HepG2 (cell line): Measurements from ENCODE around the gene TOMM22. TPM values are rescaled to one million over a fixed set of nuclear protein-coding genes. Genes with fewer than 3 reads are reported as not detected.

Source experiments
- ATAC-seq: fragments of 200-7000 bp; cut with Tn5 transposase; 3 replicates; pipeline ENCODE4 v1.9.1; 2020; ENCODE audit warnings: mild to moderate bottlenecking, moderate library complexity
- BruUV-seq: library from RNA; stranded (reverse); fragments of 400-500 nt; replicated peaks from 2 replicates; lab custom pipeline; 2021; lab: Mats Ljungman, UMichigan
- CTCF ChIA-PET: fragments of 300-600 bp; formaldehyde crosslinking; extraction: SDS; loops from one replicate; lab custom pipeline; 2021; ENCODE audit warnings: low total read pairs, inconsistent platforms, low intra/inter-chr PET ratio; lab: Yijun Ruan, JAX
- POLR2A ChIA-PET: fragments of 350-600 bp; sonication (Branson Sonifier 250); formaldehyde crosslinking; loops from one replicate; lab custom pipeline; 2020; ENCODE audit warnings: antibody characterized with exemption, inconsistent platforms; lab: Yijun Ruan, JAX
- DNase-seq: peaks from one replicate; pipeline ENCODE4 v3.0.0-alpha.2; 2015; ENCODE audit warnings: low spot score
- FAIRE-seq: peaks from 3 replicates; lab custom pipeline; 2011; peaks lifted over from hg19 to GRCh38; lab: Jason Lieb, UNC
- H2AFZ ChIP-seq: one replicate; pipeline ENCODE4 v1.6.1; 2011; ENCODE audit warnings: low read length, inconsistent platforms
- H3K27ac ChIP-seq: fragments of 300-600 bp; 3 replicates; pipeline ENCODE4 v1.8.0; 2011; ENCODE audit warnings: mixed run types, mild to moderate bottlenecking, mixed read lengths, low read length, inconsistent platforms; ENCODE audit not compliant: insufficient read depth; ENCODE audit errors: extremely low read length
- H3K27me3 ChIP-seq, 2 experiments: fragments of 200-600 bp in 1 of 2; 2 replicates in 1 of 2; 3 replicates in 1 of 2; pipeline versions ENCODE4 v1.6.0 to v1.8.0; 2011; ENCODE audit warnings: low read length in 2 of 2, mild to moderate bottlenecking in 2 of 2, moderate library complexity in 2 of 2, inconsistent platforms in 1 of 2; ENCODE audit not compliant: insufficient read depth in 2 of 2, control insufficient read depth in 1 of 2
- H3K36me3 ChIP-seq, 2 experiments: fragments of 200-600 bp in 1 of 2; replicated peaks in 1 of 2; 2 replicates in 1 of 2; 3 replicates in 1 of 2; pipeline versions ENCODE4 v1.5.1 to v1.8.0; 2011; ENCODE audit warnings: low read length in 2 of 2, inconsistent platforms in 1 of 2; ENCODE audit not compliant: insufficient read depth in 2 of 2, control insufficient read depth in 1 of 2
- H3K4me1 ChIP-seq: 2 replicates; pipeline ENCODE4 v1.5.1; 2012; ENCODE audit warnings: low read length, inconsistent platforms; ENCODE audit not compliant: insufficient read depth
- H3K4me2 ChIP-seq: 2 replicates; pipeline ENCODE4 v1.6.0; 2011; ENCODE audit warnings: low read depth, low read length, inconsistent platforms
- H3K4me3 ChIP-seq, 3 experiments: fragments of 200-600 bp in 1 of 3; sonication (generic), shearing (Covaris generic) in 1 of 3; replicated peaks in 1 of 3; 2 replicates each; pipeline ENCODE4 v1.5.1; 2011 to 2016; ENCODE audit warnings: low read length in 3 of 3, inconsistent platforms in 2 of 3, low read depth in 2 of 3, mild to moderate bottlenecking in 2 of 3, control low read depth in 1 of 3, mixed read lengths in 1 of 3; ENCODE audit not compliant: insufficient read depth in 1 of 3
- H3K79me2 ChIP-seq: one replicate; pipeline ENCODE4 v1.6.1; 2011; ENCODE audit warnings: low read length, inconsistent platforms; ENCODE audit not compliant: insufficient read depth
- H3K9ac ChIP-seq: 2 replicates; pipeline ENCODE4 v1.6.0; 2011; ENCODE audit warnings: mild to moderate bottlenecking, low read depth, low read length, inconsistent platforms; ENCODE audit not compliant: insufficient read depth
- H3K9me3 ChIP-seq: 2 replicates; pipeline ENCODE4 v1.5.1; 2012; ENCODE audit warnings: mild to moderate bottlenecking, low read length
- H4K20me1 ChIP-seq: 2 replicates; pipeline ENCODE4 v1.6.0; 2011; ENCODE audit warnings: inconsistent platforms, mild to moderate bottlenecking, low read length, moderate library complexity; ENCODE audit not compliant: insufficient read depth
- ASH2L ChIP-seq: fragments of 300-600, 200-600 bp; sonication (generic); IDR thresholded peaks from 2 replicates; pipeline ENCODE4 v1.7.0; 2017; ENCODE audit warnings: low read depth, mild to moderate bottlenecking, moderate library complexity, mixed read lengths, low read length; ENCODE audit not compliant: insufficient read length
- EP300 ChIP-seq, 3 experiments: sonication (generic) in 1 of 3; formaldehyde crosslinking in 1 of 3; IDR thresholded peaks; 2 replicates each; pipeline versions ENCODE4 v1.5.1 to v1.6.1; 2011 to 2020; ENCODE audit warnings: low read depth in 2 of 3, low read length in 2 of 3, borderline replicate concordance in 1 of 3, improper control_type of control experiment in 1 of 3, mild to moderate bottlenecking in 1 of 3, missing genetic modification reagents in 1 of 3, moderate library complexity in 1 of 3
- NR2F2 ChIP-seq: IDR thresholded peaks from 2 replicates; pipeline ENCODE4 v1.6.1; 2012; ENCODE audit warnings: low read depth, inconsistent platforms, borderline replicate concordance
- NR2F6 ChIP-seq, 2 experiments: IDR thresholded peaks; 2 replicates each; pipeline ENCODE4 v1.6.1; 2016; ENCODE audit warnings: antibody characterized with exemption in 1 of 2, mild to moderate bottlenecking in 1 of 2
- SOX13 ChIP-seq, 3 experiments: fragments of 450-650 bp in 1 of 3; sonication (generic) in 1 of 3; formaldehyde crosslinking in 1 of 3; IDR thresholded peaks in 2 of 3; conservative IDR thresholded peaks in 1 of 3; 2 replicates each; pipeline versions ENCODE4 v1.5.0 to v1.6.1; 2016 to 2020; ENCODE audit warnings: antibody characterized with exemption in 1 of 3, mild to moderate bottlenecking in 1 of 3, missing compliant biosample characterization in 1 of 3, missing genetic modification reagents in 1 of 3, moderate library complexity in 1 of 3
- SRSF1 ChIP-seq: fragments of 200-400 bp; formaldehyde crosslinking; optimal IDR thresholded peaks from 2 replicates; pipeline ENCODE3; 2017; ENCODE audit warnings: mild to moderate bottlenecking, low read depth, low read length, moderate library complexity
- TCF7 ChIP-seq: sonication (generic); IDR thresholded peaks from 2 replicates; pipeline ENCODE4 v1.6.1; 2016; ENCODE audit warnings: antibody characterized with exemption, low read depth
- ZBTB42 ChIP-seq: sonication (generic); formaldehyde crosslinking; IDR thresholded peaks from 2 replicates; pipeline ENCODE4 v1.5.0; 2020; ENCODE audit warnings: mild to moderate bottlenecking, missing genetic modification reagents
- WGBS: methylation state at CpG from one replicate; pipeline ENCODE4 v1.1.6; 2017; ENCODE audit warnings: low lambda C conversion rate; 5-methylcytosine and 5-hydroxymethylcytosine counted together
- in situ Hi-C: cut with HindIII; loops from 2 replicates; pipeline ENCODE4 v1.10.0; 2017; ENCODE audit warnings: low pct_unique_long_range_greater_than_20kb; ENCODE audit not compliant: extremely low pct_ligation_motif_present
- intact Hi-C: fragments of 100-400 bp; cut with micrococcal nuclease; formaldehyde crosslinking; loops from one replicate; pipeline ENCODE4 v1.10.0; 2022; ENCODE audit not compliant: unreplicated experiment
- polyA plus RNA-seq, 8 experiments: library from polyadenylated mRNA; depleted of rRNA in 3 of 8; stranded (reverse) in 7 of 8; unstranded in 1 of 8; fragments of >200 nt; fragmentation: Illumina TruSeq in 4 of 8; extraction: Trizol in 4 of 8; gene quantifications; 2 replicates each; pipeline versions ENCODE4 v1.2.1 to v1.2.3, GENCODE V29; 2011 to 2016; ENCODE audit warnings: low read depth in 4 of 8, missing spikeins in 1 of 8, mixed read lengths in 1 of 8; ENCODE audit not compliant: insufficient read depth in 1 of 8
- total RNA-seq, 5 experiments: library from RNA; depleted of rRNA; stranded (reverse); fragments of >200 nt; fragmentation: Illumina TruSeq; extraction: Trizol; gene quantifications; 2 replicates each; pipeline ENCODE4 v1.2.3, GENCODE V29; 2016; ENCODE audit warnings: low read depth in 1 of 5
- TF ChIP-seq, protein P1 (sequence below): sonication (generic); formaldehyde crosslinking; IDR thresholded peaks from 2 replicates; pipeline ENCODE4 v1.4.0; 2020; ENCODE audit warnings: missing genetic modification reagents
- TF ChIP-seq, protein P2 (sequence below), 2 experiments: sonication (generic) in 1 of 2; formaldehyde crosslinking in 1 of 2; IDR thresholded peaks; 2 replicates each; pipeline versions ENCODE4 v1.4.0 to v1.6.1; 2016 to 2020; ENCODE audit warnings: borderline replicate concordance in 1 of 2, low read depth in 1 of 2, mild to moderate bottlenecking in 1 of 2, missing genetic modification reagents in 1 of 2
- TF ChIP-seq, protein P3 (sequence below): sonication (generic); formaldehyde crosslinking; conservative IDR thresholded peaks from 2 replicates; pipeline ENCODE4 v1.4.0; 2020; ENCODE audit warnings: mild to moderate bottlenecking, missing genetic modification reagents, moderate library complexity

Gene TOMM22
- total and polyA plus RNA-seq, 2 of the 13 experiments (the other 11 are each of a cell fraction or from before 2014, with no cell fraction given) = 46.9 to 118 TPM

DNA sequence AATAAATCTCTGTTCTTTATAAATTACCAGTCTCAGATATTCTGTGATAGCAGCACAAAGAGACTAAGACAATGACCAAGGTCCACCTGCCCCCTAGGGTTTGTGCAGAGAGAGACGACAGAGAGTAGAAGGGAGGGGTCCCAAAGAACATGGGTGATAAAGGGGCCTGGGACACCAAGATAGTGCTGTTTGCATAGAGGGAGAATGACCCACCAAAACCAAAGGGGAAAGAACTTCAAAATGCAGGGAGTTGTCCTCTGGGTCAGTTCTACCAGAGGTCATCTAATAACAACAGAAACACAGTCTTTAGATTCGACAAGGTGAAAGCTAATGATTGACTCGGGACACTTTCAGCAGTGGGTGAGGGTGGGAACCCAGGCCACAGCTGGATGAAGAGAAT lies 49.2 kb upstream of the TOMM22 start:
- ATAC-seq (peak; percentile 60), FAIRE-seq (peak; percentile 72), DNase-seq (no peak)
- no peak overlapping the region for H2AFZ ChIP-seq
- POLR2A ChIA-PET = no interaction called here
- H3K27ac ChIP-seq = no peak overlapping the region
- no peaks in the 10 kb centered on the region for H3K27me3 ChIP-seq
- intact Hi-C loops (no loop called here), in situ Hi-C loops (no loop called here)
- H3K79me2 ChIP-seq = no peaks in the 10 kb centered on the region
- no peaks in the 10 kb centered on the region for H4K20me1 ChIP-seq
- BruUV-seq = no TSS peak
- H3K4me3 ChIP-seq = no peak overlapping the region
- WGBS = 5% methylated on average over 3 of the region's 3 CpGs
- CTCF ChIA-PET = no interaction called here
- H3K4me1 ChIP-seq = peaks cover 18% of the 10 kb centered on the region
- no peak overlapping the region for H3K4me2 ChIP-seq
- no peak overlapping the region for H3K9ac ChIP-seq
- H3K36me3 ChIP-seq = no peaks in the 10 kb centered on the region
- H3K9me3 ChIP-seq = no peaks in the 10 kb centered on the region
- TF ChIP-seq NR2F6 (IDR thresholded peaks at IDR 0.05) = peak; percentile 44; the same call in 1 of the 2 replicates
- no peak for TF ChIP-seq NR2F6 (CRISPR knock-in tag; IDR thresholded peaks at IDR 0.05)
- TF ChIP-seq, protein P1, sequence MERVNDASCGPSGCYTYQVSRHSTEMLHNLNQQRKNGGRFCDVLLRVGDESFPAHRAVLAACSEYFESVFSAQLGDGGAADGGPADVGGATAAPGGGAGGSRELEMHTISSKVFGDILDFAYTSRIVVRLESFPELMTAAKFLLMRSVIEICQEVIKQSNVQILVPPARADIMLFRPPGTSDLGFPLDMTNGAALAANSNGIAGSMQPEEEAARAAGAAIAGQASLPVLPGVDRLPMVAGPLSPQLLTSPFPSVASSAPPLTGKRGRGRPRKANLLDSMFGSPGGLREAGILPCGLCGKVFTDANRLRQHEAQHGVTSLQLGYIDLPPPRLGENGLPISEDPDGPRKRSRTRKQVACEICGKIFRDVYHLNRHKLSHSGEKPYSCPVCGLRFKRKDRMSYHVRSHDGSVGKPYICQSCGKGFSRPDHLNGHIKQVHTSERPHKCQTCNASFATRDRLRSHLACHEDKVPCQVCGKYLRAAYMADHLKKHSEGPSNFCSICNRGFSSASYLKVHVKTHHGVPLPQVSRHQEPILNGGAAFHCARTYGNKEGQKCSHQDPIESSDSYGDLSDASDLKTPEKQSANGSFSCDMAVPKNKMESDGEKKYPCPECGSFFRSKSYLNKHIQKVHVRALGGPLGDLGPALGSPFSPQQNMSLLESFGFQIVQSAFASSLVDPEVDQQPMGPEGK (CRISPR knock-in tag) = 0 out of 2 replicates have a peak, but pooled peaks have one; percentile 15
- TF ChIP-seq ZBTB42 (CRISPR knock-in tag) = no peak
- TF ChIP-seq ASH2L = no peak
- peak; percentile 57; the same call in 1 of the 2 replicates for TF ChIP-seq NR2F2
- TF ChIP-seq, protein P2, sequence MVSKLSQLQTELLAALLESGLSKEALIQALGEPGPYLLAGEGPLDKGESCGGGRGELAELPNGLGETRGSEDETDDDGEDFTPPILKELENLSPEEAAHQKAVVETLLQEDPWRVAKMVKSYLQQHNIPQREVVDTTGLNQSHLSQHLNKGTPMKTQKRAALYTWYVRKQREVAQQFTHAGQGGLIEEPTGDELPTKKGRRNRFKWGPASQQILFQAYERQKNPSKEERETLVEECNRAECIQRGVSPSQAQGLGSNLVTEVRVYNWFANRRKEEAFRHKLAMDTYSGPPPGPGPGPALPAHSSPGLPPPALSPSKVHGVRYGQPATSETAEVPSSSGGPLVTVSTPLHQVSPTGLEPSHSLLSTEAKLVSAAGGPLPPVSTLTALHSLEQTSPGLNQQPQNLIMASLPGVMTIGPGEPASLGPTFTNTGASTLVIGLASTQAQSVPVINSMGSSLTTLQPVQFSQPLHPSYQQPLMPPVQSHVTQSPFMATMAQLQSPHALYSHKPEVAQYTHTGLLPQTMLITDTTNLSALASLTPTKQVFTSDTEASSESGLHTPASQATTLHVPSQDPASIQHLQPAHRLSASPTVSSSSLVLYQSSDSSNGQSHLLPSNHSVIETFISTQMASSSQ (IDR thresholded peaks at IDR 0.05; ENCODE audit: low read depth) = peak; percentile 49; the same call in 1 of the 2 replicates
- TF ChIP-seq, protein P2 (CRISPR knock-in tag; IDR thresholded peaks at IDR 0.05; ENCODE audit: borderline replicate concordance) = peak; percentile 34; the same call in 1 of the 2 replicates
- TF ChIP-seq SOX13 (IDR thresholded peaks at IDR 0.05) = no peak
- TF ChIP-seq SOX13 (CRISPR knock-in tag; conservative IDR thresholded peaks at IDR 0.05 in 1 of 2, IDR thresholded peaks at IDR 0.05 in 1 of 2) = peak in 1 of 2 experiments; percentile 47; a peak in 2 of 4 replicates
- 0 out of 2 replicates have a peak, but pooled peaks have one; percentile 24 for TF ChIP-seq TCF7
- peak in 1 of 2 experiments; percentile 7; a peak in 1 of 4 replicates for TF ChIP-seq EP300 (IDR thresholded peaks at IDR 0.05; ENCODE audit: low read depth in 2 of 2, low read length in 2 of 2)
- no peak for TF ChIP-seq EP300 (CRISPR knock-in tag; IDR thresholded peaks at IDR 0.05; ENCODE audit: borderline replicate concordance)
- TF ChIP-seq SRSF1 = no peak
- TF ChIP-seq, protein P3, sequence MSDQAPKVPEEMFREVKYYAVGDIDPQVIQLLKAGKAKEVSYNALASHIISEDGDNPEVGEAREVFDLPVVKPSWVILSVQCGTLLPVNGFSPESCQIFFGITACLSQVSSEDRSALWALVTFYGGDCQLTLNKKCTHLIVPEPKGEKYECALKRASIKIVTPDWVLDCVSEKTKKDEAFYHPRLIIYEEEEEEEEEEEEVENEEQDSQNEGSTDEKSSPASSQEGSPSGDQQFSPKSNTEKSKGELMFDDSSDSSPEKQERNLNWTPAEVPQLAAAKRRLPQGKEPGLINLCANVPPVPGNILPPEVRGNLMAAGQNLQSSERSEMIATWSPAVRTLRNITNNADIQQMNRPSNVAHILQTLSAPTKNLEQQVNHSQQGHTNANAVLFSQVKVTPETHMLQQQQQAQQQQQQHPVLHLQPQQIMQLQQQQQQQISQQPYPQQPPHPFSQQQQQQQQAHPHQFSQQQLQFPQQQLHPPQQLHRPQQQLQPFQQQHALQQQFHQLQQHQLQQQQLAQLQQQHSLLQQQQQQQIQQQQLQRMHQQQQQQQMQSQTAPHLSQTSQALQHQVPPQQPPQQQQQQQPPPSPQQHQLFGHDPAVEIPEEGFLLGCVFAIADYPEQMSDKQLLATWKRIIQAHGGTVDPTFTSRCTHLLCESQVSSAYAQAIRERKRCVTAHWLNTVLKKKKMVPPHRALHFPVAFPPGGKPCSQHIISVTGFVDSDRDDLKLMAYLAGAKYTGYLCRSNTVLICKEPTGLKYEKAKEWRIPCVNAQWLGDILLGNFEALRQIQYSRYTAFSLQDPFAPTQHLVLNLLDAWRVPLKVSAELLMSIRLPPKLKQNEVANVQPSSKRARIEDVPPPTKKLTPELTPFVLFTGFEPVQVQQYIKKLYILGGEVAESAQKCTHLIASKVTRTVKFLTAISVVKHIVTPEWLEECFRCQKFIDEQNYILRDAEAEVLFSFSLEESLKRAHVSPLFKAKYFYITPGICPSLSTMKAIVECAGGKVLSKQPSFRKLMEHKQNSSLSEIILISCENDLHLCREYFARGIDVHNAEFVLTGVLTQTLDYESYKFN = 0 out of 2 replicates have a peak, but pooled peaks have one; percentile 27
